HG03196 (cell line): ENCODE results near the gene TMCC3.
"Not testable (repeated sequence)": the region's sequence is repeated elsewhere in the genome, so short reads cannot be mapped to it uniquely, and the experiment has no call there.

Experiments
- ATAC-seq: cut with Tn5 transposase; IDR thresholded peaks from one replicate; pipeline ENCODE4 v1.9.1; 2021; ENCODE audit not compliant: unreplicated experiment

Gene TMCC3

DNA sequence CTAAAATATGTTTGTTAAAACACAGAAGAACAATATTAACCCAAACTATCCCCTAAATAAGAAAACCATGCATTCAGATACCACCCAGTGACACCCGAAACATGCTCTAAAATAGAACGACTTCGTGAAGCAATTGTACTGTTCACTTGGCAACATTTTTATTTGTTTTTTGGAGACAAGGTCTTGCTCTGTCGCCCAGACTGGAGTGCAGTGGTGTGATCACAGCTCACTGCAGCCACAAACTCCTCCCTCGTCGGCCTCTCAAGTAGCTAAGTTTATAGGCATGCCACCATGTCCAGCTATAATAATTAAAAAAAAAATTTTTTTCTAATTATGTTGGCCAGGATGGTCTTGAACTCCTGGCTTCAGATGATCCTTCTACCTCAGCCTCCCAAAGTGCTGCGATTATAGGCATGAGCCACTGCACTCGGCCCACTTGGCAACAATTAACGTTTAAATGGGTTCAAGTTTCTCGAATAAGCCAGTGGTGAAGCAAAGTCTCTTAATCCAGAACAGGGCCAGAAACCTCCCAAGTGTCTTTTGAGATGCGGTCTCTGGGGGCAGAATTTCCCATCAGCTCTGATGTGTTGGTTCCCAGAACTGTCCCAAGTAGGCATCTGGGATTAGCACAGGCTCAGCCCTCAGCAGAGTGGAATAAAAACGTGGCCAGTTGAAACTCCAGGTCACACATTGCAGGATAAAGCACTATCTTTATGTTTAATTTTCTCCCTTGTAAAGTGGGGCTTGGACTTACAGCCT, 74.5 kb downstream of the TMCC3 start:
- ATAC-seq, result no peak

DNA sequence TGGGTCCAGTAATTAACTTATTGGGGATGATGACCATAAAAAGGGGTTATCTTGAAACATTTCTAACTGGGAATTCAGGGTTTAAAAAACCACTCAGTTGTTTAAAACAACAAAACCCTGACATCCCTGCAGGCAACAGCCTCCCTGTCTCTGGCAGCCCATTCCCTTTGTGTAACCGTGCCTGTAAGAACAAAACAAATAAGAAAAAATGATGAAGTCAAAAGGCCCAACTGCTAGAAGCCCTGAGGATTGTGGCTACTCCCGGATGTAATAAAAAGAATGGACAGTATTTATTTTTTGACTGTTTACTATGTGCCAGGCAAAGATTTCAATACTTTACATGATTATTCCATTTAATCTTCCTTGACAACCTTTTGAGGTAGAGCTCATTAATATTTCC, 75.3 kb downstream of the TMCC3 start:
- ATAC-seq, result no peak

- ATAC-seq, result no peak
Observed at GRCh38 chr12:94571556-94571955, 78.8 kb downstream of the TMCC3 start.

GRCh38 chr12:94570161-94570560, 80.2 kb downstream of the TMCC3 start:
- ATAC-seq, result no peak

DNA sequence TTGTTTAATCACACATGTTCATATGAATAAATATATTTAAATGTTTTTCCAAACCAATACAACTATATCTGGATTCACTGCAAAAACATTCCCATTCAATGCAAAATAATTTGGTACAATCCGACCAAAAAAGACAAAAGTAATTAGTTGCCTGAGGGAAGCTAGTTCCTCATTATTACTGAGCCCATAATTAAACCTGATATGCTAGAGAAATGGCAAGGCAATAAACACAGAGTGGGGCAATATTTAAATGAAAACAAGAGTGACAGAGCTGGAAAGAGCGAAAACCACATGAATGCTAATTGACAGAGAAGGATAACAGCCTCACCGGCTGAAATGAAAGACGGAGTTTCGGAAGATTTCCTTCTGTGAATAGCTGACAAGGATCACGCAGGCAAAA, 82.6 kb downstream of the TMCC3 start:
- ATAC-seq, result no peak

GRCh38 chr12:94566345-94566744, 84.0 kb downstream of the TMCC3 start:
- no peak for ATAC-seq

DNA sequence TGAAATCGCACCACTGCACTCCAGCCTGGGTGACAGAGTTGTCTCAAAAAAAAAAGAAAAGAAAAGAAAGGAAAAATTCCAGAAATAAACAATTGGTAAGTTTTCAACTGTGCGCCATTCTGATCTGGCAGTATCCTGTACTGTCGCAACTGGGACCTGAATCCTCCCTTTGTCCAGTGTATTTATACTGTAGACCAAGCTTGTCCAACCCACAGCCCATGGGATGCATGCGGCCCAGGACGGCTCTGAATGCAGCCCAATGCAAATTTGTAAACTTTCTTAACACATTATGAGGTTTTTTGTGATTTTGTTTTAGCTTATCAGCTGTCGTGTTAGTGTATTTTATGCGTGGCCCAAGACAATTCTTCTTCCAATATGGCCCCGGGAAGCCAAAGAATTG, 84.7 kb downstream of the TMCC3 start:
- no peak for ATAC-seq

DNA sequence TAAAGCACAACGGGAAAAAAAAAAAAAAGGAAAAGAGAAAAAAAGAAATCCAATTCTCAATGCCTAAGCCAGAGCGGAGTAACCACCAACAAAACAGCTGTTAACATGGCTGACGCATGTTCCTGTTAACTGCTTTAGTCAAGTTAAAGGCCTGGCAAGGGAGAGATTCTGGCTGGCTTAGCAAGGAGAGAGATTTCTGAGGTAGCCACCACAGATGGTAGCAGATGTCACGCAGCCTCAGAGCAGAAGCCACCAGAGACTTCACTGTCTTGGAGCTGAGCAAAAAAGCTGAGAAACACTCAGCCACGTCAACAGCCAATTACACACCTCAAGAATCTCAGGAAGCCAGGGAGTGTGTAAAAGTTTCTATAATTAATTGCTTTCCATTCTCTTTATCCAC, 87.1 kb downstream of the TMCC3 start:
- no peak for ATAC-seq

- ATAC-seq, result peak; percentile 81
Observed at GRCh38 chr12:94561943-94562411, 88.4 kb downstream of the TMCC3 start.

DNA sequence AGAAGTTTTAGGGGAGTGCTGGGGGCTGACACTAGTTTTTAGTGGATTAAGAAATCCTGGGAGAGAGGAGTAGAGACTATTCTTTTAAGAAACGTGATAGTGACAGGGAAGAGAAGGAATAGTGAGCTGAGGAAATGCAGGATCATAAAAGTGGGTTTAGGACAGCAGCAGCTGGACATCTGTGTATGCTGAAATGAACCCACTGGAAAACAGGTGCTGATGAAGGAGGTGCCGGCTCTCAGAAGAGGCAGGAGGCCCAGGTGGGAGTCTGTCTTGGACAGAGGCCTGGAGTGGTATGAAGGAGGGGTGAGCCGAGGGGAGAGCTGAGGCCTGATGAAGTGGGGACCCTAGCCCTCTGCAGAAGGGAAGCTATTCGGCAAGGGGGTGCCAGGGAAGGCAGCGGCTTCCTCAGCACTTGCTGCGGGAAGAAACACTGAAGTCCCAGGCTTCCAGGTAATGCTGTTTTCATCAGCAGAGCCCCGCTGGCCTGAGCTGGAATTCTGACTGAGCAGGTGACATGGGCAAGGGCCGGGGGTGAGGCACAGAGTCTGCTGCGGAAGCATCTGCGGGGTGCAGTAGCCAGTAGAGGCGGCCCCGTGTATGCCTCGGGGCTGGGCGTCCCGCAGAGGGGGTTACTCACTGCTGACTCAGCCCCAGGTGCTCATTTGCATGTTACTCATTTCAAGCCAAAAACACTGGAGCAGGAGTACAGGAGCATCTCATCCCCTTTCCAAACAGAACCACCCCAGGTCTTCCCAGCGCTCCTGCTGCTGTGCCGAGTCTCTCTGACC, 89.7 kb downstream of the TMCC3 start:
- ATAC-seq, result peak; percentile 69

GRCh38 chr12:94558612-94559011, 91.7 kb downstream of the TMCC3 start:
- ATAC-seq, result no peak

DNA sequence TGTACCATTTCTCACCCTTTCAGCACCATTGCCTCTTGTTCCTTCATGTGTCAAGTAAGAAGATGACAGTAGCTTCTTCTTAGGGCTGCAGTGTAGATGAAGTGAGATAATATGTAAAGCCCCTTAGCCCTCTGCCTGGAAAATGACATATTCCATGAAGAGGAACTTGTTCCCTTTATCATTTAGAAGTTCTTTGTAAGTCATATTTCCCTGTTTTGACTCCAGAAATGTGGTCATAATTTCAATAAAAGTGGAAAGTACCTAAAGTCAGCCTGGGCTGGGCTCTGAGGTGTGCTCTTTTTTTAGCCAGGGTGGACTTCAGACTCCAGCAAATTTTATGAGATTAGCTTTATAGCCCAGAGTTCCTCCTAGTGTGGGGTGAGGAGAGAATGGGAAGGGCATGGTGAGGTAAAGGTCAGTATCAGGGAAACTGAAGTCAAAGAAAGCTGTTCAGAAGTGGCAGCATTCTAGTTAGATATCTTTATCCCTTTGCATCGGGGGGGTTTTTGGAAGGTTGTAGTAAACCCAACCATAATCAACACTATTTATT, 92.5 kb downstream of the TMCC3 start:
- ATAC-seq, result no peak

- no peak for ATAC-seq
Observed at GRCh38 chr12:94555687-94556086, 94.7 kb downstream of the TMCC3 start.

GRCh38 chr12:94553875-94554274, 96.5 kb downstream of the TMCC3 start:
- no peak for ATAC-seq

GRCh38 chr12:94553130-94553519, 97.2 kb downstream of the TMCC3 start:
- ATAC-seq, result no peak

GRCh38 chr12:94551810-94552209, 98.5 kb downstream of the TMCC3 start:
- ATAC-seq, result no peak

GRCh38 chr12:94550964-94551363, 99.4 kb downstream of the TMCC3 start:
- no peak for ATAC-seq

DNA sequence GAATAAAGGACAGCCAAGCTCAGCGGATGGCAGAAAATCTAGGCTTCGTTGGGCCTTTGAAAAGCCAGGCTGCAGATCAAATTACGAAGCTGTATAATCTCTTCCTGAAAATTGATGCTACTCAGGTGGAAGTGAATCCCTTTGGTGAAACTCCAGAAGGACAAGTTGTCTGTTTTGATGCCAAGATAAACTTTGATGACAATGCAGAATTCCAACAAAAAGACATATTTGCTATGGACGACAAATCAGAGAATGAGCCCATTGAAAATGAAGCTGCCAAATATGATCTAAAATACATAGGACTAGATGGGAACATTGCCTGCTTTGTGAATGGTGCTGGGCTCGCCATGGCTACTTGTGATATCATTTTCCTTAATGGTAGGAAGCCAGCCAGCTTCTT, 101.5 kb downstream of the TMCC3 start:
- not testable (repeated sequence) for ATAC-seq

- no peak for ATAC-seq
Observed at GRCh38 chr12:94545935-94546771, 104.2 kb downstream of the TMCC3 start.

DNA sequence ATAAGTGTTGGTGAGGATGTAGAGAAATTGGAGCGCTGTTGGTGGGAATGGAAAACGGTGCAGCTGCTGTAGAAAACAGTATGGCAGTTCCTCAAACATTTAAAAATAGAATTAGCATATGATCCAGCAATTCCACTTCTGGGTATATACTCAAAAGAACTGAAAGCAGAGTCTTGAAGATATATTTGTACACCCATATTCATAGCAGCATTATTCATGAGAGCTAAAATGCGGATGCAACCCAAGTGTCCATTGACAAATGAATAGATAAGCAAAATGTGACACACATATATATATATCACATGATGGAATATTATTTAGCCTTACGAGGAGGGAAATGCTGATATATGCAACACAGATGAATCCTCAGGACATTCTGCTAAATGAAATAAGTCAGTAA, 106.0 kb downstream of the TMCC3 start:
- ATAC-seq, result no peak

- ATAC-seq, result no peak
Observed at GRCh38 chr12:94538318-94538717, 112.0 kb downstream of the TMCC3 start.
